GM19238 (cell line): ENCODE data around the gene ALK.

ENCODE experiments used
- DNase-seq: peaks from one replicate; pipeline ENCODE4 v3.0.0; 2011; ENCODE audit warnings: low spot score; ENCODE audit not compliant: insufficient read length

The ALK gene

DNA sequence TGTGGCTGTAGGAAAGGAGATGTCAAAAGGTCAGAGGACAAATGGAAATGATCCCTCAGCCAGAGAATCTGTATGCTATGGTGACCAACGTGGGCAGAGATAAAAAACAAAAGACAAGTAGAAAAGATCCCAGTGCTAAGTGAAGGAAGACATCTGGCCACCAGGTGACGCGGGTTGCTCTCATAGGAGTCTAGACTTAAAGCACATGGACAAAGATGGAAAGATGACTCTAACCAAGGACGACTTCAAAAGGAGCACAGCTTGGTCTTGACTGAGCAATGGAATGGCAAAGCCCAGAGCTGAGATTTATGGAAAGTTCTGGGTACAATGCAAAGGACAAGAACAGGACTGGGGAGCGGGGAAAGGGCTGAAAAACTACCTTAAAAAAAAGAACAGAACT is 709.4 kb downstream of the ALK start:
- DNase-seq: no peak

DNA sequence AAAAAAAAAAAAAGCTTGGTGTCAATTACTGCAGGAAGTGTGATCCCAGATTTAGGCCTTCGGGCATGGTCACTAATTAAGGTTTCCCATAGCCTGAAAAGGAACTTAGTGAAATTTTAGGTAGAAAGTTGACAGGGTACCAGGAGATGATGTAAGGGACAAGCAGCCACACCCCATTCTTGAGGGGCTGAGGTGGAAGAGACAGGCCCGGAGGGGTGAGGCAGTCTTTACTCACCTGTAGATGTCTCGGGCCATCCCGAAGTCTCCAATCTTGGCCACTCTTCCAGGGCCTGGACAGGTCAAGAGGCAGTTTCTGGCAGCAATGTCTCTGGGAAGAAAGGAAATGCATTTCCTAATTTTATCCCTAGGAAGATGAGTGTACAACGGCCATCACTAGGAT is 711.8 kb downstream of the ALK start:
- no peak for DNase-seq

DNA sequence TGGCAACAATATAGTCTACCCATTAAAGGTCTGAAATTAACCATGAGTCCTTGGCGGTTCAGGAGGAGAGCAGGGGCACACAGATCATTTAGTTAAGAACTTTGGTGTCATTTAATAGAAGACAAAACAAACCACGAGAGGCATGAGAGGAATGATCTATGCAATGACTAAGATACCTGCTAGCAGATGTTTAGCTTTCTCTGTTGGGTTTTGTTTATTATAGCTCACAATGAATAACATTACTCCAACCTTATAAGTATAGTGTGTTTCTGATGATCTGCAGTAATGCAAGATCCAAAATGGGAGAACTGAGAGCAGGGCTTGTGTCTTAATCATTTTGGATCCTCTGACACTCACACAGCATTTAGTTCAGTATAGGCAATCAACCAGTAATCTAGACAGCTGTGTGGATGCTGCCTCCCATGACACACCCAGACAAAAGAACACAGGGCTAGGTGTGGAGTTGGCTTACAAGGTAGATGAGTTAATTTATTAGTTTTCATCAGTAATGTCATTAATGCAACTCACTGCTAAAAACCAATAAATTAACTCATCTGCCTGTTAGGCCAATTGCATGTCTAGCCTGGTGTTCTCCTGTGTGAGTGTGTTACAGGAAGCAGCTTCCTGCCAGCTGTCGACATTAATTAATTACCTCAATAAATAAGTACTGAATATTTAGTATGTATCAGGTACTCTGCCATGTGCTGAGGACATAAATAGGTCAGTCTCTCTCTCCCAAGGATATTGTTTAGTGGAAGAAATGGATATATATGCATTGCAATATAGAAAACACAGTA is 713.8 kb downstream of the ALK start:
- no peak for DNase-seq

DNA sequence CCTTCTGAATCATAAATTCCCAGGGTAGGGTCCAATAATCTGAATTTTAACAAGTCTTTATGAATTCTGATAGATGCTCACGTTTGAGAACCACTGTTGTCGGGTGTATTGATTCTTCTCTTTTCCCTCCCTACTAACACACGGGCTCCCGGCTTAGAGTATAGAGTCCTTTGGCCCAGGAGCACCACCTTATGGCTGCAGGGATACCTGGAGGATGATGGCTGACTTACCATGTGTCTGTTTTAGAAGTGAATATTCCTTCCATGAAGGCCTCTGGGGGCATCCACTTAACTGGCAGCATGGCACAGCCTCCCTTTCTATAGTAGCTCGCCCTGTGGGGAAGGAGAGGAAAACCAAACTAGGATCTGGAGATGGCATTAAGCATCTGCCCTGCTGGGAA is 714.4 kb downstream of the ALK start:
- DNase-seq: no peak

DNA sequence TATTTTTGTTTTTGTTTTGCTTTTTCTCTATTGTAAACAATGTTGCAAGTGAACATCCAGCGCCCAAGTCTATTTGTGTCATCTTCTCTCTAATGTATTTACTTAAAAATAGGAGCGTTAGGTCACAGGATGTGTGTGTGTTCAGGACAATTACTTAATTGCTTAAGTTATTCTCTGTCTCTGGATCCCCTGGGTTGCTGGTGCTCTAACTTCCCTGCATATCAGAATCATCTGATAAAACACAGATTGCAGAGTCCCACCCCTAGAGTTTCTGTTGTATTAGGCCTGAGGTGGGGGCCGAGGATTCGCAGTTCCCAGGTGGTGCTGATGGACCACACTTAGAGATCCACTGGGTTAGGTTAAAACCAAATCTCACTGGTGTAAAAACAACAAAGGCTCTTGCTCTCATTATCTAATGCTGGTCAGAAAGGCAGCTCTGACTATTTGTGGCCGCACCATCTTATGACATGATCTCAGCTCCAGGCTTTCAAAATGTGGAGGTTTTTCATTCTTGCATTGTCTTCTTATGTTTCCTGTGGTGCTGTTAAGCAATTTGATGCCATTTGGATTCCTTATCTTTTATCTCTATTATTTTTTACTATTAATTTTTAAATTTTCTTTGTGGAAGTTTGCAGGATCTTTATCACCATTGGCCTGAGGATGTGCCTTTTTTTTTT is 718.4 kb downstream of the ALK start:
- DNase-seq: no peak

DNA sequence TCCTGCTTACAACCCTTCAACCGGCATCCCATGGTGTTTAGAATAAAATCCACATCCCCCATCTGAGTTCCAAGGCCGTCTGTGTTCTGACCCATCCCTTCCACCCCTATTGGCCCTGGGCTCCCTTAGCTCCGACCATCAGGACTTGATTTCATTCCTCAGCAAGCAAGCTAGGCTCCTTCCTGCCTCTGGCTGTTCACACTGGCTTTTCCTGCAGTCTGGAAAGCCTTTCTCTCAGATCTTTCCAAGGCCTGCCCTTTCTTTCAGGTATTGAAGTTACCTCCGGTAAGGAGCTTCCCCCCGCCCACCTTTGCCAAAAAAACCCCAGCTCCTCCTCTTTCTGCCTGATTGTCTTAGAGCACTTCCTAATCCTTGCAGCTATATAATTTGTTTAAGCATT is 719.4 kb downstream of the ALK start:
- no peak for DNase-seq

DNA sequence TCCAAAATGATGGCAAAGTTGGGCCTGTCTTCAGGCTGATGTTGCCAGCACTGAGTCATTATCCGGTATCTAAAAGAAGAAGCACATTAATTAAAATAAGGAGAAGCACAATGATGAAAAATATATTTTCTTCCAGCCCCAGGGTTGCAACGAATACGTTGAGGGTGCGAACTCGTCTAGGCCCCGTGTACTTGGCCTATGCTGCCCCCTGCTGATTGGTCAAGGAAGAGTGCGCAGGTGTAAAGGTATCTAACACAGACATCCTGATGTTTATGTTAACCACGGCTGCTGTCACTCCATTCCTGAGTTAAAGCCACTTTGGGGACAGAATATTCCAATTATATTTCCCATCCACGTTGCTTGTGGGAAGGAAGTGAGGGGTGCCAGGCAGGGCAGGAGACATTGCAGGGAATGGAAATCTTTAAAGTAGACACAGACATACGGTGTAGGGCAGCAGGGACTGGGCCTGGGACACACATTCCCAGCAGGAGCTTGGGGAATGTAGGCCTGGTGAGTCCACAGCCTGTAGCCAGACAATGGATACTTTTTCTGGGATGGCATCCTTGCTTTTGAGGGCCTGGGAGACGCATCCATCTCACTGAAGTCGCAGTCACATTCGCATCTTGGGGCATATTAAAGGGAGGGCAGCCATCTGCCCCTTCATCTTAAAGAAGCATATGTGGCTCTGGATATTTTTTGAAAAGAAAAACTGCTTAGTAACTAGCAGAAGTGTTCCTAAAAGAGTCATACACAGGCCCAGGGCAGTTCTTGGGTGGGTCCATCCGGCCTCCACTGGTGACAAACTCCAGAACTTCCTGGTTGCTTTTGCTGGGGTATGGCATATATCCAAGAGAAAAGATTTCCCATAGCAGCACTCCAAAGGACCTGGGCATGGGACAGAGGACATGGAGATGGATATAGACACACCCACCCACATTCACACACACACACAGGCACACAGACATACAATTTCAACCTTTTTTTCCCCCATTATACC is 724.3 kb downstream of the ALK start:
- peak; percentile 57 for DNase-seq

DNA sequence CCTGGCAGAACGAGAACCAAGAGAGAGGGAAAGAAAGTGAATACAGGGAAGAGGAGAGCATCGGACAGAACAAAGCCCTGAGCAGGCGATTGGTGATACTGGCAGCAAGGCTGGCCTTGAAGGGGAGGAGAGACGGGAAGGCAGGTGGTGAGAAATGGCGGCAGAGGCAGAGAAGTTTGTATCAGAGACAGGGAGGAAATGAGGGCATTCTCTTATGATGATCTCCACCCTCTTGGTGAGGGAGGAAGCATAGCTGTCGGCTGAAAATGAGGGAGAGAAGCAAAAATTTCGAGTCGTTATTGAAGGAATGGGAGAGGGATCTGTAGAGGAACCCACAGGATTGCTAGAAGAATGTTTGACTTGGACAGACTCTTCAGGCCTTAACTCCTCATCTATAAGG is 725.6 kb downstream of the ALK start:
- DNase-seq: no peak

DNA sequence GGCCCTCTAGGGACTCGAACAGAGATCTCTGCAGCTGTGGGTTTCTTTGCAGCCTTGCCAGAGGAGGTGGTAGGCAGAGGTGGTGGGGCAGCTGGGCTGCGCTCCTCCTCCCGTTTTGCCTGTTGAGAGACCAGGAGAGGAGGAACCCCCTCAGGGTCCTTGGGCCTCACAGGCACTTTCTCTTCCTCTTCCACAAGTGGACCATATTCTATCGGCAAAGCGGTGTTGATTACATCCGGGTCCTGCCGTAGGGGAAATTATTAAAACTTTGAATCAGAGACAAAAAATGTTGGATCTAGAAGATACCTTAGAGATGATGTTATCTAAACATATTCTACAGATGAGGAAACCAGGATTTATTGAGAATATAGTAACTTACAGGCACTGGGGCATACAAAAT is 727.7 kb downstream of the ALK start:
- DNase-seq: no peak

DNA sequence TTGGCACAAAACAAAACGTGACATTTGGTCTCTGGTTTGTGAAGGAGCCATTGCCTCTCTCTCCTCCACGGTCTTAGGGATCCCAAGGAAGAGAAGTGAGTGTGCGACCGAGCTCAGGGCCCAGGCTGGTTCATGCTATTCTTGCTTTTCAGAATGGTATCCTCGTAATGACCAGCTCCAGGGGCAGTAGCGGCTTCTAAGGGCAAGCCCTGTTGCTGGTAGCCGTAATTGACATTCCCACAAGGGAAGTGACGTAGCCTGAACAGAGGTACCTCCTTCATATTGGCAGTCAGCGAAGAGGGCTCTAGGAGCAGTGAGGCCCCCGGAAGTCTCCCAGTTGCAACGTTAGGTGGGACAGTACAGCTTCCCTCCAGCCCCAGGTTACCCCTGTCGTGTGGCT is 728.3 kb downstream of the ALK start:
- no peak for DNase-seq

DNA sequence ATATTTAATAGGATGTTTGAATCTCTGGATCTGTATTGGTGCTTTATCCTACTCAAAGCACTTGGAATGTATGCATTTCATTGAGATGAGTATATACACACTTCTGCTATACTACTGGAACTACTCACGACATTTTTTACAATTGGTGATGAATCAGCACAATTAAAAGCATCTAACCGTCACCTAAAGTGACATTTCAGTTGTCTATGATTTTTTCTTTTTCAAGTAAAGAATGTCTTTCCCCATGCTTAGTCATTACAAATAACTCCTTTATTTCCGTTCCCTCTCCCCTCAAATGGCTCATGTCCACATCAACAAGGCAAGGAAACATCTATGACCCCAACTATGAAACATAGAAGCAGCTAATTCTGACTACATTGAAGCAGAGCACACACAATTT is 728.9 kb downstream of the ALK start:
- DNase-seq: no peak

DNA sequence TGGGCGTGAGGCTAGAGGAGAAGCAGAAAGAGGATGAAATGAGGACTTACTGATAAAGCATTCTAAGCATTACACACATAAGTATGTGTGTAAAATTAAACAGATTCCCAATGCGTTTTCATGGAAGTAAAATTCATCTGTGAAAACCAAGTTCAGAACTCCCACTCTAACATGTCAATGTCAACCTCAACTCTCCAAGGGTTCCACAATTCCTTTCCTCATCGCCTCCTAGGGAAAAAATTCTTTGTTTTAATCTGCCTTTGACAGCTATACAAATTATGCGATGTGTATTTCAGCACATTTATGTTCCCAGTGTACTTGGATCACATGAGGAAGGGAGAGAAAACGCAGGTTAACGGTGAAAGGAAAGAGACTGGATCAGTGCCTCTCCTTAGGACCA is 729.6 kb downstream of the ALK start:
- no peak for DNase-seq

DNA sequence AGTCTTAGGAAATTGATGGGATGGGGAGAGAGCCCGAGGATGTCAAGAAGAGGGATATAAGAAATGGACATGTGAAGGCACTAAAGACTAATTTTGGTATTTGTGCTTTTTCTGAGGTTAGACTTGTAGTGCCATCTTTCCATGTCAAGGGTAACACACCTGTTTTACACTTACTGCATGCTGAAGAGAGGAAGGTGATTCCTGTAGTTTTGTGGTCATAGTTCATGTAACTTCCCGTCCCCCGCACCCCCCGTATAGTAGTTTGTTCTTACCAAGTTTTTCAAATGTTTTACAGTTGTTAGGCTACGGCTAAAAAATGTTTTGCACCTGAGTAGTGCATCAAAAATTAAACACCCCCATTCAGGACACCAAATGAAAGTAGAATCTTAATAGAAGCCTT is 732.3 kb downstream of the ALK start:
- DNase-seq: no peak

DNA sequence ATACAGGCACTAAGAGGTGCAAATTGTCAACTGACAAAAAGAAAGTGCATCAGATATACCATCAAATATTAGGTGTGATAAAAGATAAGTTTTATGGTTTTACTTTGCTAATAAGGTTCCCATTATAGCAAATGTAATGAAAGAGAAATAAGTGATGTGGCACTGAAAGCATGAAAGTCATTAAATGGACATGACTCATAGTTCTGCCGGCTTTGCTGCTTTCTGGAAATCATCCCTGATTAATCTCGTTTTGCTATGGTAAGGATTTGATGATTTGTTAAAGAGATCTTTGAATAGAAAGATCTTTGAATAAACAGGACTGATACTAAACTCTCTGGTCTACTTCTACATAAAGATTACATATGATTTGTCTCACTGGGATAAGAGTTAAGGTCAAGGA is 733.5 kb downstream of the ALK start:
- no peak for DNase-seq

DNA sequence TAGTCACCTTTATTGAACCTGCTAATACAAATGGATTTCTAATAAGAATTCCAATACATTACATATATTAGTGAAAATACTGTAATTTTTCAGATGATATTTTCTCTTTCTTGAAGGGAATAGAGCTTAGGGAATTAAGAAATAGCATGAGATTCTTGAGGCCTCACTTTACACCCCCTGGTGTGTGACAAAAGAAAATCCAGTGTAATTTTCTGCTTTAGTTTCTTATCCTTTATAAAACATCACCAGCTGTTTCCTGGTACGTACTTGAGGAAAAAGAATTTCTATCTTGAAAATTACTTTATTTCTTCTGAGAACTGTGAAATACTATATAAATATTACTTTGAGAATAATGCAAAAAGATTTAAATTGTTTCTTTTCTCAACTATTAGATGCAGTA is 734.6 kb downstream of the ALK start:
- DNase-seq: no peak

DNA sequence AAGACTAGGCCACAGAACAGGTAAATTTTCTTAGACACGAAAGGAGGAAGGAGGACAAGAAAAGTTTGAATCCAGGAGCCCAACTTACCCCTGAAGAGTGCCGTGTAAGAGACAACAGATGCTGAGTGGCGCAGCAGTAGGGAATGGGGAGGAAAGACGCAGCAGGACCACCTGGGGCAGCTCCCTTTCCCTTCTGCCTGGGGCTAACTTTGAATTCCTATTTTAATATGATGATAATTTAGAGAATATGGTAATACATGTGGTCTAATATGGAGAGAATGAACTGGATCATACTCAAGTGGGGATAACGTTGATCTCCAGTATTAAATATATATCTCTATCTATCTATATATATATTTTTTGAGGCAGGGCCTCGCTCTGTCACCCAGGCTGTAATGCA is 736.9 kb downstream of the ALK start:
- no peak for DNase-seq

DNA sequence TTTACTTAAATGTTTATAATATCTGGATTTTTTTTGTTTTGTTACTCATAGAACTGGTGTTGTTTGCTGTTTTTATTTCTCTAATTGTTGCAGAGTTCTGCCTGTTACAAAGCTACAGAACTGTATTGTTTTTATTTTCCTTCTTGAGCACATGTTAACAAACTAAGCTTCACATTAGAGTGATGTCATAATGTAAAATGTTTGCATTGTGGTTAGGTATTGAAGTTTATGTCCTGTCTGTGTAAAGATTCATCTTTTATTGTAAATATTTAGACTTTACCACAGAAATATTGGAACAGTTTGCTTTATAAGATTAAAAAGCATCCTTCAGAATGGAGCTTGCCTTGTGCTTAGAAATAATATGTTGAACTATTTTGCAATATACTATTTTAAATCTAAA is 738.5 kb downstream of the ALK start:
- DNase-seq: no peak

DNA sequence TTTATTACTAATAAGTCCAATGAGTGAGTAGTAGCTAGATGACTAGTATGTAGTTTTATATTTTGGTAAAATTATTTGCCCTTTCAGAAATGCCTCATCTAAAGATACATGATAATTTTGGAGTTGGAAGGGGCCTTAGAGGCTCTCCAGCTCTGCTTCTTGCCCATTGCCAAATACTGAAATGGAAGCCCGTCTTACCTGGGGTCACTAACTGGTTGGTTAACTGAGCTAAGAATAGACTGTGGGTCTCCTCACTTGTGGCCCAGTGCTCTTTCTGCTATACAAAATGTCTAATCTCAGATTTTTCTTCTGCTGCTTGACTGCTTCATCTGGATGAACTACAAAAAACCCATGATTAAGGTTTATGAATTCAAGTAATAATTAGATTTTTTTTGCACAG is 739.1 kb downstream of the ALK start:
- DNase-seq: no peak

DNA sequence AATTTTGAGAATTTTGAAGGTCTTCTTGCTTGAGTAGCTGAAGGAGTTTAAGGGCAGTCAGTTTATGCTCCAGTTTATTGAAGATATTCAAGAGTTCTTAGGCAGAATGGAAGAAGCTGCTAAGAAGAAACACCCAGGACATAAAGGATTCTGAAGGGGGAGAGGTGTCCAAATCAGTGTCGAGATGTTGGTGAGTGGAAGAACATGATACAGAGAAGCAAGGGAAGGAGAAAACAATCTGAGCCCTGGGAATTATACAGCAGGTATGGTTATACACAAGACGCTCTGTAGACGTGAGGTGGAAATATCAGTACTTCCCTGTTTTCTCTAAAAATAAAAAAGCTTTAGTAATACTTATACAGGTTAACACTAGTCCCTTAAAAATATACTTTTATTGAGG is 746.0 kb downstream of the ALK start:
- no peak for DNase-seq

DNA sequence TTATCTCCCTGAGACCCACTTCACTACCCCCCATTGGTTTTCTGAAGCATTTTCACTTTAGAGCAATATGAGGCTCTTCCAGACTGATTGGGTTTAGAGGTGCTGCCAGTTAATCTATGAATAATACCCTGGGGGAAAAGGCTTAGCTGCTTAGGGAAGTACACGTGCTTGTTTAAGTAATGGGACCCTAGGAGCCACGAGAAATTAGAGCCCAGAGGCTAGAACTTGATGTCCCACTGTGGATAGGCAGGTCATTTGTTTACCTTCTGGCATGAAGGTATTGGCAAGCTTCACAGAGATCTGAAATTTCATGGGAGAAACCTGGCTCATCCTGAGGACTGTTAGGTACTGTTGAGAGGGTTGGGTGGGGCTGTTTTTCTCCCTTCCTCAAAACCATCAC is 746.4 kb downstream of the ALK start:
- DNase-seq: no peak

DNA sequence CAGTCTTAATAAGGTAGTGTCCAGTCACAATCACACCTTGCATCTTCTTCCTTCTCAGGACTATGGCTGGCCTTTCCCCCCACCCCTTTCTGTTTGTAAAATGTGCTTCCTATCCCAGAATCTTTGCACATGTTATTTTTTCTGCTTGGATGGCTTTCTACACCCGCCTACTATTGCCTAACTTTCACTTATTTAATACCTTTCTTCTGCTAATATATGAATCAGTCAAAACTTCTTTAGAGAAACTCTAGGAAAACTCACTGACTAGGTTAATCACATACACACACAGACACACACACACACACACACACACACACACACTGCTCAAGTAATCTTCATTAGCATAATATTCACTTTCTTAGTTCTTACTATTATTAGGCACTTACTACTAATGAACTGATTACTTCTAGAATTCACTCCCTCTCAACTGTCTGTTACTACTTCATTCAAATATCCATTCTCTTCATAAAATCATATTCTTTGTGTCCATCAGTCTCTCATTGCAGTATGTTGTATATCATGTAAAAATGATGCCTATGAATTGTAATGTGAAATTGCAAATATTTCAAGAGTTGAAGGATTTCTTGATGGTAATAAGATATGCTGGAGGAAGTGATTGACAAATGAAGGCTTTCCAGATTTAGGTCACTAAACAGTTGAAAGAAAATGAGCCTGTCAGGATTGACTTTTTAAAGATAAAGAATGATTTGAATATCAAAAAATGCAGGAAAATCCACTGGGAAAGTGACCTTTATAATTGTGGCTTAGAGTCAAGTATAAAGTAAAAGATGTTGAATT is 754.9 kb downstream of the ALK start:
- no peak for DNase-seq
